KG1 (cell line): ENCODE measurements around the gene DNAH10.

Experiments
- DNase-seq: peaks from one replicate; lab custom pipeline; 2025; lab: John Stamatoyannopoulos, UW

DNAH10 gene

GRCh38 chr12:123948796-123949769 is 187.0 kb downstream of the DNAH10 start:
- no peak for DNase-seq

- no peak for DNase-seq
Measured at GRCh38 chr12:123949770-123950165, 187.7 kb downstream of the DNAH10 start.

GRCh38 chr12:123950476-123951349 is 188.6 kb downstream of the DNAH10 start:
- no peak for DNase-seq

- no peak for DNase-seq
Measured at GRCh38 chr12:123951467-123951866, 189.4 kb downstream of the DNAH10 start.

DNA sequence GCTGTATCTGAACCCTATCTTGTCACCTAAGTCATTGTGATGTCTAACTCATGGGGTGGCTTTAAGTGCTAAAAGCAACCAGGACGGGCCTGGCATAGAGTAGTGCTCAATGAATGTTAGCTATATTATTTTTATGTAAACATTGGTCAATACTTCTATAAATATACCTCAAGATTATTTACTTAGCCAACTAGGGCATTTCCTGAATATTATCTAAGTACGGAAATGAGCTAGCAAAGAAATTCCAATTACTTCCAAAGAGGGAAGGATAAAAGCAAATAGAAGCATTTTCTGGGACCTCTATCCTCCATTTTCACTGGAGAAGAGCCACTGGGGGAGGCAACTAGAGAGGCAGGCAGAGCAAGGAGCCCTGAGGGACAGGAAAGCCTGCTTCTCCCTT is 189.9 kb downstream of the DNAH10 start:
- no peak for DNase-seq

- no peak for DNase-seq
Measured at GRCh38 chr12:123954647-123955350, 192.7 kb downstream of the DNAH10 start.

- no peak for DNase-seq
Measured at GRCh38 chr12:123956249-123956648, 194.1 kb downstream of the DNAH10 start.

DNA sequence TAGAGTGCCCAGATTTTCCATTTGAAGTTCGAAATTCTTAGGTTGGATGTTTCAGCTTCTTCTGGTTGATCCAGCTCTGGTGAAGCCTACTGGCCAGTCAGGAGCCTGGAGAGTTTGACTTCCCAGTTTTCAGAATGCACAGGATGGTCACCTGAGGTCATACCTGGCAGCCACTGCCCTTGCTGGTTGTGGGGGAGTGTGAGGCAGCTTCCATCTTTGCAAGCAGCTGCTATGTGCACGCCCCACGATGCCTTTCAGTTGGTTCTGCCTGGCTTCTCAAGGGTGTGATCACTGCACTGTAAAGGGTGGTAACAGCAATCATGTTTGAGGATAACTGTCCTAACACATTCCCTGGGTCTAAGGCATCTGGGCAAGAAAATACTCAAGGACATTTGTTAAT is 195.1 kb downstream of the DNAH10 start:
- no peak for DNase-seq

GRCh38 chr12:123958462-123958861 is 196.4 kb downstream of the DNAH10 start:
- no peak for DNase-seq

DNA sequence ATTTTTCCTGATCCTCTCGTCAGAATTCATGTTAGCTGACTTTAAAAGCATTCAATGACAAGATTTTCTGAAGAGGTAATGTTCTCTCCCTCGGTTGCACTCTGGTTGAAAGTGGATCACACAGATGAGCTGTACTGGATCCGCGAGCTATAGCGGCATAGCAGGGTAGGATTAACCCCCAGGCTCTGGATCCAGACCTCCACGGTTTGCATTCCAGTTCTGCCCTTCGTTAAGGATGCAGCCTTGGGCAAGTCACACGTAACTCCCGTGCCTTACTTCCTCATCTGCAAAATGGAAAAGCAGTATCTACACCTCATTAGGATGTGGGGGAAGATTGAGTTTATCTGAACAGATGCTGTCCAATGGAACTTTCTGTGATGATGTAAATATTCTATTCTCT is 196.8 kb downstream of the DNAH10 start:
- no peak for DNase-seq

DNA sequence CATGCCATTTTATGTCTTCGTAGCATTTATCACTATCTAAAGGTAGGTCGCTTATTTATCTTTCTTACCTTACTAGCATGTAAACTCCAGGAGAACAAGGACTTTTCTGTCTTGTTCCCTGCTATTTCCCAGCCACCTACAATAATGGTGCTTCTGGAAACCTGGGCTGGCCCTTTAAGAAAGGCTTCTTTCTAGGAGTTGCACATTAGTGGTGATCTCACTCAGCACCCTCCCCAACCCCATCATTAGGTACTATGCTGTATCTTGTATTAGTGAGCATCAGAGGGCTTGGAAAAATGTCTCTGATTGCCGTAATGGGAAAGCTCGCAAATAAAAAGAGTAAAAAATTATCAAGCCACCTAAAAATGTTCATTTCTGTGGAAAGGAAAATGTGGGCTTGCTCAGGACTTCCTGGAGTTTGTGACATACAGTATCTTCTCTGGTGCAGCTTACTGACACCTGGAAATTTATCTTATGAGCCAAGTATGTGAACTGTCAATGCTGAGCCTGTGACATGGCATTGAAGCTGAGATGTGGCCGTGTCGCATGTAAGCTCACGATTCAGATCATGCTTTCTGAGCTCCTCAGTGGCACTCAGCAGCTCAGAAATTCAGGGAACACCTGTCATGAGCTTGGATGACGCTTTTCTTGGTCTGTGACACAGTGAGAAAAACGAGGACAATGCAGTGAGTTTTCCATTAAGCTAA is 198.1 kb downstream of the DNAH10 start:
- DNase-seq, result no peak

DNA sequence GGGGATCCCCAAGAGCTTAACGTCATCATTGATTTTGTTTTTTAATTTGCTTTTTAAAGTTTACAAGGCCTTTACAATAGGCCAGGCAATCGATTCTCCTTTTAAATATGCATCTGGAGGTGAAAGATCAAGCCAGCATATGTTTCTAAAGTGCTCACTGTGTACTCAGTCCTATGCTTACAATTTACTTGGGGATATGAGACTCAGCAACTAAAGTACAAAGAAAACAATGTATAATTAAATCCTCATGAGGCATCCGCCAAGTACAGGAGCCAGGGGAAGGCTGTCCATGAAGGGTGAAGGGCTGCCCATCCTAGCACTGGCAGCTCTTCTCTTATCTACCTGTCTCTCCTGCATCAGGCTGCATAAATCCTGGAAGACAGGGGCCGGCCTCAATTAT is 198.8 kb downstream of the DNAH10 start:
- no peak for DNase-seq

GRCh38 chr12:123961585-123962345 is 199.7 kb downstream of the DNAH10 start:
- DNase-seq, result no peak

DNA sequence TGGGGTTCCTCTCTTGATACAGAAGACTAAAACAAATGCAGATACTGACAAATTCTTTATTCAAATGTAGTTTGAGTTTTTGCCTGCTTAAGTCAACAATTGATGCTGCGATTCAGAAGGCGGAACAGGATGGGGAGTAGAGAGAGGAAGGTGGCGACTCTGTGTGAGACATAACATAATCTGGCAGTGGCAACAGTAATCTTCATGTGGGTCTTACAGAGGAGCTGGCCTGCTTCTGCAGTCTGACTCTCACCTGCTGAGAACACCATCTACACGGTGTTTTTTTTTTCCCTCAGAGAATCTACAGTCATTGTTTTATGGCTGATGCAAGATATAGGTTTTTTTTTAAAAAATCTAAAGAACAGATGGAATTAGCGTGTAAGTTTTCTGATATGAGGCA is 200.4 kb downstream of the DNAH10 start:
- DNase-seq, result no peak

- DNase-seq, result no peak
Measured at GRCh38 chr12:123963821-123964220, 201.7 kb downstream of the DNAH10 start.

GRCh38 chr12:123965382-123965781 is 203.3 kb downstream of the DNAH10 start:
- no peak for DNase-seq

DNA sequence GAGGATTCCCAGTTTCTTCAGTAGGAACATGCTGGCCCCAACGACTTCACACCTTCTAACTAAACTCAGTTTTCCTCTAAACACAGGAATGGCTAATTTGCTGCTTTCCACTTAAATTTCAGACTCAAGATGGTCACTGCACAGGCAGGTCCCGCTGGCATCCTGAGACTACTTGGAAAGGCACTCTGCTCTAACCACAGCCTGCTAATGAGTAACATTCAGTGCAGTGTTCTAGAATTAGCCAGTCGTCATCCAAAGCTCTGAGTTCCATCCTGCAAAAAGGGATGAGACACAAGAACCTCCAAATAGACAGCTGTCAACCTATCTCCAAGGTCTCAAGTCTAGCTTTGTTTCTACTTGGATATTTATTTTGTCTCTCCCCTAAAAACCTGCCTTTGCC is 204.5 kb downstream of the DNAH10 start:
- no peak for DNase-seq

DNA sequence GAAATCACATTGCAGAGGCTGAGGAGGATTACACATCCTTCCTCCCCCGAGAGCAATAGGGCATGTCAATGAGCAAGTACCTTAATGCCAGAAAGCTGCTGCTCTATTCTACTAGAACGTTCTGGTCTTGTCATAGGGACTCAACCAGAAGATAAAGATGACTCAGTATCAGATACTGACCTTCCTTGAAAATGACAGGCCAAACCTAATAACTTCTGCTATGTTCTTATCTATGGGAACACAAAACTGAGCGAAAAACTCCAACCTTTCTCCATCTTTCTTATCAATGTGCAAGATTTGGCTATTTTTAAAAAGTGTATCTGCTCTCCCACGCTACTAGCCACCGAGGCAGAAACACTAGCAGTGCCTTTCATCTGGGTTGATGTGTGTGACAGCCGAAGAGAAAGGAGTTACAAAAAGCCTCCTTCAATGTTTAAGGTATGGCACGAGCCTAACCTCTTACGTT is 205.1 kb downstream of the DNAH10 start:
- no peak for DNase-seq

- peak; percentile 19 for DNase-seq
Measured at GRCh38 chr12:123971449-123971769, 209.3 kb downstream of the DNAH10 start.

DNA sequence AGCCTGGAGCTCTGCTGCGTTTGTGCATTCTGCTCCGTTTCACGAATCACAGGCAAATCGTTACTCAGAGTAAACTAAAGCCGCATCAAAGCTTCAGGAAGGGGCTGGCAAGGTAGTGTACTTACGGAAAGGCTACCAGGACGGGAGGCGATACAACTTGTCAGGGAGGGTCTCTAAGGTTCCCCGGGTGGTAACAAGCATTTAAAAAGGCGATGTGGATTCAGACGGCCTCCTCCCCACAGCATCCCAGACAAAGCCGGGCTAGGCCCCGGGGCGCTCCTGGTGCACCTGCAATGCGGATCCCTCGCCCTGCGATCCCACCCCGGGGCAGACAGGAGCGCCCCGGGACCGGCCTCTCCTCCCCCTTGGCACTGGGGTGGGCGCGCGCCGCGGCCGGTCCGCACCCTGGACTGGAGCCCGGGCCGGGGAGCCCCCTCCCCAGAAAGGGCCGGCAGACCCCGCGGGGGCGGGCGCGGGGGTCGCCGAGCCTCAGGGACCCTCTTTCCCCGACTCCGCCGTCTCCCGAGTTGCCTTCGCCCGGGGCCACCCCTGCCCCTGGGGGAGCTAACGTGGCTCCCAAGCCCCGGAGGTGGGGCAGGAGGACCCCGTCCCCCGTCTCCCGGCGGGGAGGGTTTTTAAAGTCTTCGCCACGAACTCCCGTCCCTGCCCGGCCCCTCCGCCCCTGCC is 209.8 kb downstream of the DNAH10 start:
- no peak for DNase-seq
